K562 (cell line): ENCODE data around the gene ERAS. TPM values are rescaled to one million over a fixed set of nuclear protein-coding genes. Genes with fewer than 3 reads are reported as not detected.
A peak's percentile ranks its signal among the peaks of the same experiment; 100 is the strongest.

Experiments used
- ATF7 ChIP-seq: fragments of 450-650 bp; IDR thresholded peaks from 2 replicates; pipeline ENCODE4 v1.7.1; 2014; ENCODE audit warnings: mild to moderate bottlenecking, moderate library complexity
- CREB1 ChIP-seq, 2 experiments: sonication (generic) in 1 of 2; formaldehyde crosslinking in 1 of 2; IDR thresholded peaks; 2 replicates each; pipeline versions ENCODE4 v1.6.1 to v1.8.0; 2012 to 2022; ENCODE audit warnings: inconsistent platforms in 1 of 2, mild to moderate bottlenecking in 1 of 2, missing genetic modification reagents in 1 of 2, moderate library complexity in 1 of 2
- ELF2 ChIP-seq: fragments of 250-450 bp; sonication (Bioruptor Pico); IDR thresholded peaks from 2 replicates; pipeline ENCODE4 v1.5.0; 2021; ENCODE audit warnings: mild to moderate bottlenecking
- FOXM1 ChIP-seq, 2 experiments: fragments of 450-650 bp in 1 of 2; sonication (generic) in 1 of 2; formaldehyde crosslinking in 1 of 2; IDR thresholded peaks; 2 replicates each; pipeline versions ENCODE4 v1.6.1 to v1.9.0; 2017 to 2022; ENCODE audit warnings: low read depth in 2 of 2, mild to moderate bottlenecking in 2 of 2, missing genetic modification reagents in 1 of 2, moderate library complexity in 1 of 2
- JUND ChIP-seq, 2 experiments: IDR thresholded peaks; 2 replicates in 1 of 2; 3 replicates in 1 of 2; pipeline ENCODE4 v1.6.1; 2011; ENCODE audit warnings: borderline replicate concordance in 2 of 2, low read depth in 2 of 2, low read length in 2 of 2, improper control_type of control experiment in 1 of 2, missing biosample characterization in 1 of 2, missing genetic modification characterization in 1 of 2, missing genetic modification reagents in 1 of 2
- KAT8 ChIP-seq: fragments of 450-650 bp; IDR thresholded peaks from 2 replicates; pipeline ENCODE4 v1.6.1; 2016; ENCODE audit warnings: low read depth, mild to moderate bottlenecking
- LEF1 ChIP-seq: fragments of 450-650 bp; IDR thresholded peaks from 2 replicates; pipeline ENCODE4 v1.6.1; 2016; ENCODE audit warnings: mild to moderate bottlenecking
- NCOA6 ChIP-seq: fragments of 450-650 bp; IDR thresholded peaks from 2 replicates; pipeline ENCODE4 v1.6.1; 2017; ENCODE audit warnings: mild to moderate bottlenecking
- PCBP2 ChIP-seq: fragments of 200-400 bp; formaldehyde crosslinking; IDR thresholded peaks from 2 replicates; pipeline ENCODE4 v1.6.1; 2018; ENCODE audit warnings: low read length, low read depth, mild to moderate bottlenecking, moderate library complexity; ENCODE audit not compliant: poor library complexity, severe bottlenecking
- SIN3A ChIP-seq, 2 experiments: fragments of 150-350 bp in 1 of 2; IDR thresholded peaks; 2 replicates each; pipeline ENCODE4 v1.6.1; 2011 to 2016; ENCODE audit warnings: borderline replicate concordance in 2 of 2, low read depth in 2 of 2, low read length in 2 of 2, mild to moderate bottlenecking in 2 of 2, moderate library complexity in 2 of 2; ENCODE audit not compliant: control insufficient read depth in 1 of 2
- TBP ChIP-seq: optimal IDR thresholded peaks from 2 replicates; pipeline ENCODE3; 2011; ENCODE audit warnings: low read depth, low read length, improper control_type of control experiment
- TFE3 ChIP-seq: fragments of 450-650 bp; formaldehyde crosslinking; IDR thresholded peaks from 2 replicates; pipeline ENCODE4 v1.4.0; 2020; ENCODE audit warnings: mild to moderate bottlenecking, mixed read lengths
- polyA plus RNA-seq, 8 experiments: library from polyadenylated mRNA; depleted of rRNA in 4 of 8; stranded (reverse) in 5 of 8; unstranded in 3 of 8; fragments of >200 nt; fragmentation: Nextera tagmentation in 2 of 8; fragmentation: Illumina TruSeq in 1 of 8; extraction: Ambion mirVana in 2 of 8; extraction: Trizol in 1 of 8; gene quantifications; 2 replicates each; pipeline versions ENCODE4 v1.2.1 to v1.2.3, GENCODE V29; 2011 to 2014; ENCODE audit warnings: inconsistent platforms in 1 of 8, missing spikeins in 1 of 8
- total RNA-seq, 7 experiments: library from RNA; depleted of rRNA in 6 of 7; stranded (reverse); fragments of >200 nt in 6 of 7; fragmentation: Illumina TruSeq in 2 of 7; extraction: Trizol in 2 of 7; gene quantifications; 2 replicates each; pipeline versions ENCODE4 v1.2.1 to v1.2.3, GENCODE V29; 2011 to 2021; ENCODE audit warnings: low replicate concordance in 1 of 7
- TF ChIP-seq, protein P1 (sequence below): sonication (generic); formaldehyde crosslinking; IDR thresholded peaks from 2 replicates; pipeline ENCODE4 v1.4.0; 2020; ENCODE audit warnings: mild to moderate bottlenecking, missing genetic modification reagents
- TF ChIP-seq, protein P2 (sequence below): fragments of 450-650 bp; formaldehyde crosslinking; IDR thresholded peaks from 2 replicates; pipeline ENCODE4 v1.4.0; 2020; ENCODE audit warnings: mild to moderate bottlenecking, moderate library complexity

The ERAS gene
- total and polyA plus RNA-seq, 9 of the 15 experiments (the other 6 are each of a cell fraction or from before 2014, with no cell fraction given) = 0.07 to 0.12 TPM; not detected in 7

GRCh38 chrX:48794340-48794910 lies 31.9 kb upstream of the ERAS start (continued):
- no peak for TF ChIP-seq CREB1 (IDR thresholded peaks at IDR 0.05)
- peak; percentile 53; the same call in 1 of the 2 replicates for TF ChIP-seq CREB1 (CRISPR knock-in tag; IDR thresholded peaks at IDR 0.05)
- no peak for TF ChIP-seq ELF2
- no peak for TF ChIP-seq TBP
- no peak for TF ChIP-seq NCOA6
- TF ChIP-seq KAT8 = no peak
- TF ChIP-seq ATF7 = no peak
- TF ChIP-seq SIN3A (IDR thresholded peaks at IDR 0.05; ENCODE audit: borderline replicate concordance in 2 of 2, control insufficient read depth in 1 of 2, low read depth in 2 of 2, low read length in 2 of 2) = peak in 1 of 2 experiments; percentile 52; a peak in 1 of 4 replicates
- TF ChIP-seq TFE3 (CRISPR knock-in tag) = no peak
- peak; percentile 34; the same call in 1 of the 2 replicates for TF ChIP-seq LEF1
- no peak for TF ChIP-seq PCBP2
- no peak for TF ChIP-seq FOXM1 (IDR thresholded peaks at IDR 0.05; ENCODE audit: low read depth)
- TF ChIP-seq FOXM1 (CRISPR knock-in tag; IDR thresholded peaks at IDR 0.05; ENCODE audit: low read depth) = no peak
- TF ChIP-seq, protein P1, sequence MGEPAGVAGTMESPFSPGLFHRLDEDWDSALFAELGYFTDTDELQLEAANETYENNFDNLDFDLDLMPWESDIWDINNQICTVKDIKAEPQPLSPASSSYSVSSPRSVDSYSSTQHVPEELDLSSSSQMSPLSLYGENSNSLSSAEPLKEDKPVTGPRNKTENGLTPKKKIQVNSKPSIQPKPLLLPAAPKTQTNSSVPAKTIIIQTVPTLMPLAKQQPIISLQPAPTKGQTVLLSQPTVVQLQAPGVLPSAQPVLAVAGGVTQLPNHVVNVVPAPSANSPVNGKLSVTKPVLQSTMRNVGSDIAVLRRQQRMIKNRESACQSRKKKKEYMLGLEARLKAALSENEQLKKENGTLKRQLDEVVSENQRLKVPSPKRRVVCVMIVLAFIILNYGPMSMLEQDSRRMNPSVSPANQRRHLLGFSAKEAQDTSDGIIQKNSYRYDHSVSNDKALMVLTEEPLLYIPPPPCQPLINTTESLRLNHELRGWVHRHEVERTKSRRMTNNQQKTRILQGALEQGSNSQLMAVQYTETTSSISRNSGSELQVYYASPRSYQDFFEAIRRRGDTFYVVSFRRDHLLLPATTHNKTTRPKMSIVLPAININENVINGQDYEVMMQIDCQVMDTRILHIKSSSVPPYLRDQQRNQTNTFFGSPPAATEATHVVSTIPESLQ (CRISPR knock-in tag) = no peak; the same call in 1 of the 2 replicates
- no peak for TF ChIP-seq JUND (IDR thresholded peaks at IDR 0.05; ENCODE audit: borderline replicate concordance, low read depth, low read length)
- TF ChIP-seq JUND (tag; IDR thresholded peaks at IDR 0.05; ENCODE audit: borderline replicate concordance, low read depth, low read length) = peak; percentile 8; the same call in 1 of the 3 replicates
- TF ChIP-seq, protein P2, sequence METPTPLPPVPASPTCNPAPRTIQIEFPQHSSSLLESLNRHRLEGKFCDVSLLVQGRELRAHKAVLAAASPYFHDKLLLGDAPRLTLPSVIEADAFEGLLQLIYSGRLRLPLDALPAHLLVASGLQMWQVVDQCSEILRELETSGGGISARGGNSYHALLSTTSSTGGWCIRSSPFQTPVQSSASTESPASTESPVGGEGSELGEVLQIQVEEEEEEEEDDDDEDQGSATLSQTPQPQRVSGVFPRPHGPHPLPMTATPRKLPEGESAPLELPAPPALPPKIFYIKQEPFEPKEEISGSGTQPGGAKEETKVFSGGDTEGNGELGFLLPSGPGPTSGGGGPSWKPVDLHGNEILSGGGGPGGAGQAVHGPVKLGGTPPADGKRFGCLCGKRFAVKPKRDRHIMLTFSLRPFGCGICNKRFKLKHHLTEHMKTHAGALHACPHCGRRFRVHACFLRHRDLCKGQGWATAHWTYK (CRISPR knock-in tag) = no peak; the same call in 1 of the 2 replicates
- TF ChIP-seq, all 486 proteins: peak for 71
